Caco-2 (cell line): ENCODE data around the gene KIF25. TPM values are rescaled to one million over a fixed set of nuclear protein-coding genes. Genes with fewer than 3 reads are reported as not detected.
A peak's percentile ranks its signal among the peaks of the same experiment; 100 is the strongest.

Source experiments
- BruUV-seq: library from RNA; stranded (reverse); fragments of 400-500 nt; replicated peaks from 2 replicates; lab custom pipeline; 2021; lab: Mats Ljungman, UMichigan
- CTCF ChIA-PET: fragments of 300-600 bp; sonication (Branson Sonifier 250); formaldehyde crosslinking; loops from one replicate; lab custom pipeline; 2022; ENCODE audit warnings: antibody characterized with exemption; lab: Charles Lee
- POLR2A ChIA-PET: fragments of 300-600 bp; sonication (Branson Sonifier 250); formaldehyde crosslinking; loops from one replicate; lab custom pipeline; 2022; ENCODE audit warnings: antibody characterized with exemption; lab: Charles Lee
- DNase-seq, 2 experiments: peaks; one replicate each; pipeline versions ENCODE4 v3.0.0 to v3.0.0-alpha.2; 2020 to 2022
- H3K27me3 ChIP-seq: replicated peaks from 2 replicates; pipeline ENCODE4 v1.6.0; 2011; ENCODE audit warnings: low read length; ENCODE audit not compliant: control insufficient read depth, insufficient read depth
- H3K36me3 ChIP-seq: 2 replicates; pipeline ENCODE4 v1.5.1; 2011; ENCODE audit warnings: low read length; ENCODE audit not compliant: control insufficient read depth, insufficient read depth
- H3K4me1 ChIP-seq: fragments of 250-450 bp; sonication (Bioruptor Pico); 2 replicates; pipeline ENCODE4 v1.5.1; 2020; ENCODE audit warnings: mild to moderate bottlenecking
- H3K4me3 ChIP-seq: 2 replicates; pipeline ENCODE4 v1.5.1; 2011; ENCODE audit warnings: low read depth, mild to moderate bottlenecking, control low read depth, low read length
- H3K9me3 ChIP-seq: fragments of 250-450 bp; sonication (Bioruptor Pico); 2 replicates; pipeline ENCODE4 v1.5.1; 2020; ENCODE audit warnings: mild to moderate bottlenecking, moderate library complexity
- H3K27ac Mint-ChIP-seq: one replicate; pipeline ENCODE4 v1.8.0; 2022; ENCODE audit warnings: mixed read lengths; ENCODE audit not compliant: unreplicated experiment
- H3K27me3 Mint-ChIP-seq: one replicate; pipeline ENCODE4 v1.8.0; 2022; ENCODE audit warnings: mixed read lengths; ENCODE audit not compliant: insufficient read depth, unreplicated experiment
- H3K36me3 Mint-ChIP-seq: one replicate; pipeline ENCODE4 v1.8.0; 2022; ENCODE audit warnings: mild to moderate bottlenecking, mixed read lengths; ENCODE audit not compliant: insufficient read depth, unreplicated experiment
- H3K4me1 Mint-ChIP-seq: one replicate; pipeline ENCODE4 v1.8.0; 2022; ENCODE audit warnings: low read depth, mixed read lengths; ENCODE audit not compliant: unreplicated experiment
- H3K4me3 Mint-ChIP-seq: one replicate; pipeline ENCODE4 v1.8.0; 2022; ENCODE audit warnings: mild to moderate bottlenecking, moderate library complexity, mixed read lengths; ENCODE audit not compliant: unreplicated experiment
- H3K9me3 Mint-ChIP-seq: one replicate; pipeline ENCODE4 v1.8.0; 2022; ENCODE audit warnings: mixed read lengths; ENCODE audit not compliant: unreplicated experiment
- intact Hi-C: fragments of 100-400 bp; cut with micrococcal nuclease; formaldehyde crosslinking; loops from one replicate; pipeline ENCODE4 v1.10.0; 2022; ENCODE audit not compliant: unreplicated experiment
- total RNA-seq: library from RNA; stranded (reverse); gene quantifications from 2 replicates; pipeline ENCODE4 v1.2.3, GENCODE V29; 2022
- TF ChIP-seq, protein P1 (sequence below), 2 experiments: fragments of 200-600 bp in 1 of 2; IDR thresholded peaks; 1 replicate in 1 of 2; 2 replicates in 1 of 2; pipeline versions ENCODE4 v1.5.1 to v1.8.0; 2011 to 2022; ENCODE audit warnings: antibody characterized with exemption in 1 of 2, control low read depth in 1 of 2, inconsistent platforms in 1 of 2, low read depth in 1 of 2, low read length in 1 of 2, mild to moderate bottlenecking in 1 of 2, moderate library complexity in 1 of 2; ENCODE audit not compliant: insufficient read depth in 1 of 2, severe bottlenecking in 1 of 2, unreplicated experiment in 1 of 2

The KIF25 gene
- total RNA-seq, 1 experiment from 2014 or later = not detected

GRCh38 chr6:167956983-167957492, 40.4 kb upstream of the KIF25 start:
- no peaks in the 10 kb centered on the region for H3K27me3 Mint-ChIP-seq
- no peak for DNase-seq
- intact Hi-C loops = no loop called here
- peaks cover 58% of the 10 kb centered on the region for H3K36me3 Mint-ChIP-seq
- Histone ChIP-seq H3K4me3 (no peak overlapping the region), H3K4me1 (peaks cover 23% of the 10 kb centered on the region), H3K9me3 (no peaks in the 10 kb centered on the region), H3K36me3 (peaks cover under 1% of the 10 kb centered on the region; the same call in 1 of the 2 replicates), H3K27me3 (no peaks in the 10 kb centered on the region)
- ChIA-PET POLR2A (no interaction called here), CTCF (interaction anchor here (0.9 kb wide), 1 partner anchor 606 kb away, joined by 5 read pairs; no protein-coding TSS in a partner anchor)
- no peak overlapping the region for H3K4me3 Mint-ChIP-seq
- H3K9me3 Mint-ChIP-seq = peaks cover 3% of the 10 kb centered on the region
- H3K27ac Mint-ChIP-seq = peak overlapping the region; percentile 86
- TF ChIP-seq, protein P1, sequence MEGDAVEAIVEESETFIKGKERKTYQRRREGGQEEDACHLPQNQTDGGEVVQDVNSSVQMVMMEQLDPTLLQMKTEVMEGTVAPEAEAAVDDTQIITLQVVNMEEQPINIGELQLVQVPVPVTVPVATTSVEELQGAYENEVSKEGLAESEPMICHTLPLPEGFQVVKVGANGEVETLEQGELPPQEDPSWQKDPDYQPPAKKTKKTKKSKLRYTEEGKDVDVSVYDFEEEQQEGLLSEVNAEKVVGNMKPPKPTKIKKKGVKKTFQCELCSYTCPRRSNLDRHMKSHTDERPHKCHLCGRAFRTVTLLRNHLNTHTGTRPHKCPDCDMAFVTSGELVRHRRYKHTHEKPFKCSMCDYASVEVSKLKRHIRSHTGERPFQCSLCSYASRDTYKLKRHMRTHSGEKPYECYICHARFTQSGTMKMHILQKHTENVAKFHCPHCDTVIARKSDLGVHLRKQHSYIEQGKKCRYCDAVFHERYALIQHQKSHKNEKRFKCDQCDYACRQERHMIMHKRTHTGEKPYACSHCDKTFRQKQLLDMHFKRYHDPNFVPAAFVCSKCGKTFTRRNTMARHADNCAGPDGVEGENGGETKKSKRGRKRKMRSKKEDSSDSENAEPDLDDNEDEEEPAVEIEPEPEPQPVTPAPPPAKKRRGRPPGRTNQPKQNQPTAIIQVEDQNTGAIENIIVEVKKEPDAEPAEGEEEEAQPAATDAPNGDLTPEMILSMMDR (IDR thresholded peaks at IDR 0.05; ENCODE audit: insufficient read depth in 1 of 2, low read depth in 1 of 2, low read length in 1 of 2, severe bottlenecking in 1 of 2, unreplicated experiment in 1 of 2) = no peak
- H3K4me1 Mint-ChIP-seq = peaks cover 31% of the 10 kb centered on the region
- no TSS peak for BruUV-seq

DNA sequence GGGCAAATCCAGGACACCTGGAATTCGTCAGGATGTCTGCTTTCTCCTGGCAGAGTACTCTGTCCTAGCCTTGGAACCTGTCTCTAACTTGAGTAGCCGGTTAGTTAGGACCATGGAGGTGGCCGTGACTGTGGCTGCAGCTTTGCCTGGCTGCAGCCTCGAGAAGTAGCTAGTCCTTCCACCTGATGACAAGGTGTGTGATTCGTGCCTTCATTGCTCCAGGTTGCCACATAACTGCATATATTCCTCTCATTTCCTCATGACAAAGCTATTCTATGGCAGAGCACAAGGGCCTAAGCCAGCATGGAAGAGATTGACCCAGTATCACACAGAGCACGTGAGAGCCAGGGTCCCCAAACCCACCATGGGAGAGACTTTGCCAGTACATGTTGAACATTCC, 39.8 kb upstream of the KIF25 start:
- POLR2A ChIA-PET = no interaction called here
- CTCF ChIA-PET = interaction anchor here (0.9 kb wide), 1 partner anchor 606 kb away, joined by 5 read pairs; no protein-coding TSS in a partner anchor
- no TSS peak for BruUV-seq
- H3K9me3 ChIP-seq = no peaks in the 10 kb centered on the region
- peaks cover 29% of the 10 kb centered on the region for H3K4me1 ChIP-seq
- DNase-seq = no peak
- TF ChIP-seq, protein P1 (IDR thresholded peaks at IDR 0.05; ENCODE audit: insufficient read depth in 1 of 2, low read depth in 1 of 2, low read length in 1 of 2, severe bottlenecking in 1 of 2, unreplicated experiment in 1 of 2) = no peak
- Mint-ChIP-seq H3K9me3 (peaks cover 9% of the 10 kb centered on the region), H3K4me3 (no peak overlapping the region), H3K27ac (no peak overlapping the region), H3K36me3 (peaks cover 62% of the 10 kb centered on the region), H3K27me3 (no peaks in the 10 kb centered on the region), H3K4me1 (peaks cover 34% of the 10 kb centered on the region)
- H3K27me3 ChIP-seq = no peaks in the 10 kb centered on the region
- intact Hi-C loops = no loop called here
- peaks cover 4% of the 10 kb centered on the region; the same call in 1 of the 2 replicates for H3K36me3 ChIP-seq
- no peak overlapping the region for H3K4me3 ChIP-seq

DNA sequence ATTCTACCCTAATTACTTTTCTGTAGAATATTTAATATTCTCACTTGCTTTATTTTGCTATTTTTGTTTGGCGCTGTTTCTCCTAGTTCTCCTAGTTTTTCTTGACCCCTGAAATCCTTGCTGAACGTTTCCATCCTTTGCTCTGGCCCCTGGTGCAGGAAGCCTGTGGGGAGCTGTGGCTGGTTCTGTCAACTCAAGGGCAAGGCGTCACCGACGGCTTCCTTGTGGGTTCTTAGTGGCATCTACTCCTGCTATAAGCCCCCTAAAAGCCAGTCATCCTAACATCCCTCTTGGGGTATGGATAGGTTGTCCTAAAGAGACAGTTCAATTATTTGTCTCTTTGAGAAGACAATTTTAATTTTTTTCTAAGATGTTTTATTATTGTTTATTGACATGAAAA, 36.9 kb upstream of the KIF25 start:
- Mint-ChIP-seq H3K9me3 (peaks cover 10% of the 10 kb centered on the region), H3K27ac (no peak overlapping the region), H3K36me3 (peaks cover 62% of the 10 kb centered on the region), H3K4me1 (peaks cover 55% of the 10 kb centered on the region), H3K4me3 (no peak overlapping the region), H3K27me3 (no peaks in the 10 kb centered on the region)
- ChIA-PET CTCF (no interaction called here), POLR2A (no interaction called here)
- H3K36me3 ChIP-seq = peaks cover 4% of the 10 kb centered on the region; the same call in 1 of the 2 replicates
- H3K4me3 ChIP-seq = no peak overlapping the region
- no peaks in the 10 kb centered on the region for H3K9me3 ChIP-seq
- no peaks in the 10 kb centered on the region for H3K27me3 ChIP-seq
- TF ChIP-seq, protein P1 (IDR thresholded peaks at IDR 0.05; ENCODE audit: insufficient read depth in 1 of 2, low read depth in 1 of 2, low read length in 1 of 2, severe bottlenecking in 1 of 2, unreplicated experiment in 1 of 2) = no peak
- intact Hi-C loops = loop anchor here (10.0 kb wide), 1 partner anchor 686 kb away; no protein-coding TSS in a partner anchor
- H3K4me1 ChIP-seq = peaks cover 58% of the 10 kb centered on the region
- BruUV-seq = no TSS peak
- DNase-seq = no peak
